ENCODE measurements around the gene CDC42BPA. TPM values are rescaled to one million over a fixed set of nuclear protein-coding genes. Genes with fewer than 3 reads are reported as not detected.

CDC42BPA gene
- total and polyA plus RNA-seq, 2 of the 8 experiments (the other 6 are each of a cell fraction or from before 2014, with no cell fraction given) = 7.1 to 28.5 TPM

- Histone ChIP-seq H3K23ac (ENCODE audit: insufficient read length) (no peak overlapping the region), H2BK5ac (ENCODE audit: low read depth, low read length) (no peak overlapping the region), H3K9me3 (ENCODE audit: insufficient read depth in 2 of 2, low read depth in 1 of 2, low read length in 1 of 2) (peaks cover 0 to 6% of the 10 kb centered on the region in 2 experiments; a peak in 1 of 4 replicates), H3K4me1 (replicated peaks in 1 of 4; ENCODE audit: control insufficient read depth in 3 of 4, insufficient read depth in 4 of 4, low read length in 3 of 4) (no peaks in the 10 kb centered on the region), H4K5ac (ENCODE audit: insufficient read length, low read depth, low read length) (no peak overlapping the region), H3K4me3 (ENCODE audit: extremely low read depth in 1 of 4, insufficient read depth in 2 of 4, low read depth in 3 of 4, low read length in 4 of 4) (no peak overlapping the region), H3K27me3 (replicated peaks in 1 of 4; ENCODE audit: control insufficient read depth in 3 of 4, extremely low read depth in 1 of 4, insufficient read depth in 3 of 4, low read length in 3 of 4) (no peaks in the 10 kb centered on the region), H3K79me1 (ENCODE audit: low read depth, low read length) (no peaks in the 10 kb centered on the region), H3K4ac (replicated peaks; ENCODE audit: insufficient read length, low read depth, low read length) (no peak overlapping the region), H4K91ac (replicated peaks; ENCODE audit: insufficient read length, low read length) (no peak overlapping the region), H2BK20ac (ENCODE audit: low read length) (no peak overlapping the region), H2BK15ac (ENCODE audit: low read length) (no peak overlapping the region), H2AK5ac (ENCODE audit: low read depth, low read length) (no peak overlapping the region), H2BK120ac (replicated peaks; ENCODE audit: low read depth, low read length) (no peak overlapping the region), H3K23me2 (ENCODE audit: low read depth, low read length) (no peaks in the 10 kb centered on the region), H3K14ac (ENCODE audit: insufficient read length) (no peak overlapping the region), H3K56ac (replicated peaks; ENCODE audit: insufficient read length, low read depth, low read length) (no peak overlapping the region), H2BK12ac (ENCODE audit: low read depth, low read length) (no peak overlapping the region), H3K79me2 (ENCODE audit: control insufficient read depth in 1 of 2, insufficient read depth in 2 of 2, low read length in 2 of 2) (no peaks in the 10 kb centered on the region), H3K4me2 (ENCODE audit: insufficient read depth in 1 of 2, low read depth in 2 of 2, low read length in 2 of 2) (no peak overlapping the region), H2AFZ (ENCODE audit: low read length) (no peak overlapping the region), H4K20me1 (replicated peaks in 1 of 2; ENCODE audit: control insufficient read depth in 1 of 2, insufficient read depth in 2 of 2, low read length in 2 of 2) (no peaks in the 10 kb centered on the region), H3K27ac (ENCODE audit: low read depth, low read length) (no peak overlapping the region), H3K36me3 (ENCODE audit: control insufficient read depth in 2 of 4, insufficient read depth in 4 of 4, low read length in 3 of 4) (no peaks in the 10 kb centered on the region), H4K8ac (ENCODE audit: extremely low read depth, insufficient read depth, low read length) (no peak overlapping the region), H3K18ac (ENCODE audit: extremely low read depth, low read length) (no peak overlapping the region), H3K9ac (replicated peaks in 1 of 4; ENCODE audit: extremely low read depth in 1 of 4, low read depth in 3 of 4, low read length in 3 of 4) (no peak overlapping the region)
- CTCF ChIA-PET (ENCODE audit: partially characterized antibody) = interaction anchor here (1.5 kb wide), 1 partner anchor 14 kb away, joined by 4 read pairs; no protein-coding TSS in a partner anchor
- POLR2A ChIA-PET (ENCODE audit: partially characterized antibody) = interaction anchor here (2.9 kb wide), 1 partner anchor 25 kb away, joined by 11 read pairs; the partner anchor contains the start of gene CDC42BPA
- no peak for FAIRE-seq
- no peak for DNase-seq (ENCODE audit: low read depth in 1 of 2, low spot score in 2 of 2)
- TF ChIP-seq KDM5A (IDR thresholded peaks at IDR 0.05; ENCODE audit: low read length) = no peak
- no peak for TF ChIP-seq BCL11A (IDR thresholded peaks at IDR 0.05; ENCODE audit: low read depth in 2 of 2, low read length in 2 of 2)
- no peak for TF ChIP-seq JUND (IDR thresholded peaks at IDR 0.05; ENCODE audit: low read length)
- no peak for TF ChIP-seq SP1 (IDR thresholded peaks at IDR 0.05; ENCODE audit: low read depth, low read length)
- no peak for TF ChIP-seq RBBP5 (IDR thresholded peaks at IDR 0.05; ENCODE audit: borderline replicate concordance, low read depth, low read length)
- TF ChIP-seq JUN (IDR thresholded peaks at IDR 0.05; ENCODE audit: low read depth, low read length) = no peak
- no peak for TF ChIP-seq FOSL1 (IDR thresholded peaks at IDR 0.05; ENCODE audit: insufficient read depth, low read depth, low read length)
- no peak for TF ChIP-seq GABPA (IDR thresholded peaks at IDR 0.05; ENCODE audit: borderline replicate concordance, insufficient read depth, low read length)
- no peak for TF ChIP-seq KDM1A (IDR thresholded peaks at IDR 0.05; ENCODE audit: borderline replicate concordance, low read length)
- no peak for TF ChIP-seq CREB1 (IDR thresholded peaks at IDR 0.05)
- TF ChIP-seq KDM4A (IDR thresholded peaks at IDR 0.05; ENCODE audit: low read depth, low read length, severe bottlenecking) = no peak
- no peak for TF ChIP-seq MAX (IDR thresholded peaks at IDR 0.05)
- TF ChIP-seq SIX5 (IDR thresholded peaks at IDR 0.05; ENCODE audit: low read depth, low read length) = no peak
- no peak for TF ChIP-seq CTBP2 (IDR thresholded peaks at IDR 0.05; ENCODE audit: borderline replicate concordance, insufficient read depth, insufficient read length, low read length)
- no peak for TF ChIP-seq CHD2 (IDR thresholded peaks at IDR 0.05; ENCODE audit: low read length)
- no peak for TF ChIP-seq SRF (IDR thresholded peaks at IDR 0.05; ENCODE audit: low read depth, low read length)
Measured at GRCh38 chr1:227343206-227343605, 24.9 kb upstream of the CDC42BPA start.

Data from H1 (cell line).